ENCODE results near the gene IRAK2. TPM values are rescaled to one million over a fixed set of nuclear protein-coding genes. Genes with fewer than 3 reads are reported as not detected.
"Not testable (repeated sequence)": the region's sequence is repeated elsewhere in the genome, so short reads cannot be mapped to it uniquely, and the experiment has no call there.

Gene IRAK2
- total RNA-seq, 2 experiments from 2014 or later: 3.5 to 3.7 TPM

- peaks cover 39% of the 10 kb centered on the region for H3K4me1 Mint-ChIP-seq
- H3K27ac Mint-ChIP-seq: no peak overlapping the region
- ATAC-seq (ENCODE audit: low read depth) (no peak), DNase-seq (no peak)
- no peaks in the 10 kb centered on the region for H3K27me3 Mint-ChIP-seq
- POLR2A ChIA-PET: no interaction called here
- H3K36me3 Mint-ChIP-seq: peaks cover 43% of the 10 kb centered on the region
- peak overlapping the region; percentile 4 for H3K4me3 Mint-ChIP-seq
- H3K9me3 Mint-ChIP-seq: no peaks in the 10 kb centered on the region
Measured at GRCh38 chr3:10265833-10266232, 101.1 kb downstream of the IRAK2 start.

DNA sequence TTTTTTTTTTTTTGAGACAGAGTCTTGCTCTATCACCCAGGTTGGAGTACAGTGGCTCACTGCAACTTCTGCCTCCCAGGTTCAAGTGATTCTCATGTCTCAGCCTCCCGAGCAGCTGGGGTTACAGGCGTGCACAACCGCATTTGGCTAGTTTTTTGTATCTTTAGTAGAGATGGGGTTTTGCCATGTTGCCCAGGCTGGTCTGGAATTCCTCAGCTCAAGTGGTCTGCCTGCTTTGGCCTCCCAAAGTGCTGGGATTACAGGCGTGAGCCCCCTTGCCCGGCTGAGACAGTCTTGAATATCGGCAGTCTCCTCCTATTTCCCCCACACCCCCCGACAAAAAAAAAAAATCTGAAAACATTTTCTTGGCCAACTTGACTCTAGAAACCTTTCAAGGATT is 102.2 kb downstream of the IRAK2 start:
- H3K4me1 Mint-ChIP-seq: peaks cover 37% of the 10 kb centered on the region
- H3K27me3 Mint-ChIP-seq; H3K4me3 Mint-ChIP-seq; DNase-seq; H3K9me3 Mint-ChIP-seq; H3K27ac Mint-ChIP-seq; POLR2A ChIA-PET; ATAC-seq (ENCODE audit: low read depth): not testable (repeated sequence)
- H3K36me3 Mint-ChIP-seq: peaks cover 43% of the 10 kb centered on the region

GRCh38 chr3:10268116-10268515 is 103.4 kb downstream of the IRAK2 start:
- peaks cover 37% of the 10 kb centered on the region for H3K4me1 Mint-ChIP-seq
- no peak overlapping the region for H3K27ac Mint-ChIP-seq
- H3K27me3 Mint-ChIP-seq: no peaks in the 10 kb centered on the region
- no peak overlapping the region for H3K4me3 Mint-ChIP-seq
- DNase-seq (no peak), ATAC-seq (ENCODE audit: low read depth) (no peak)
- H3K36me3 Mint-ChIP-seq: peaks cover 42% of the 10 kb centered on the region
- POLR2A ChIA-PET: no interaction called here
- H3K9me3 Mint-ChIP-seq: no peaks in the 10 kb centered on the region

- Mint-ChIP-seq H3K36me3 (peaks cover 41% of the 10 kb centered on the region), H3K27me3 (no peaks in the 10 kb centered on the region), H3K27ac (no peak overlapping the region), H3K4me1 (peaks cover 35% of the 10 kb centered on the region), H3K9me3 (no peaks in the 10 kb centered on the region), H3K4me3 (no peak overlapping the region)
- POLR2A ChIA-PET: interaction anchor here (0.5 to 0.6 kb wide), 2 partner anchors 8 to 93 kb away, joined by 3 read pairs; no protein-coding TSS in a partner anchor
- ATAC-seq (ENCODE audit: low read depth) (no peak), DNase-seq (no peak)
Measured at GRCh38 chr3:10268930-10269329, 104.2 kb downstream of the IRAK2 start.

DNA sequence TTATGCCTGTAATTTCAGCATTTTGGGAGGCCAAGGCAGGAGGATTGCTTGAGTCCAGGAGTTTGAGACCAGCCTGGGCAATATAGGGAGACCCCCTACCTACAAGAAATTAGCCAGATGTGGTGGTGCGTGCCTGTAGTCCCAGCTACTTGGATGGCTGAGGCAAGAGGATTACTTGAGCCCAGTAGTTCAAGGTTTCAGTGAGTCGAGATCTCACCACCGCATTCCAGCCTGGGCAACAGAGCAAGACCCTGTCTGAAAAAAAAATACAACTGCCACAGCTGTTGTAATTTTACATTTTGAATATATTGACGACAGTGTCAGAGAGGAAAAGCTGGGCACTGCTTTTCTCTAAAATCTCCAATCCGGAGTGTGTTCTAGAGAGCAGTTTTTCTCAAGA is 104.7 kb downstream of the IRAK2 start:
- POLR2A ChIA-PET: interaction anchor here (0.6 kb wide), 1 partner anchor 9 kb away, joined by 3 read pairs; no protein-coding TSS in a partner anchor
- ATAC-seq (ENCODE audit: low read depth): no peak
- no peak for DNase-seq
- Mint-ChIP-seq H3K4me3 (no peak overlapping the region), H3K27ac (no peak overlapping the region), H3K36me3 (peaks cover 42% of the 10 kb centered on the region), H3K9me3 (no peaks in the 10 kb centered on the region), H3K4me1 (peaks cover 36% of the 10 kb centered on the region), H3K27me3 (no peaks in the 10 kb centered on the region)

DNA sequence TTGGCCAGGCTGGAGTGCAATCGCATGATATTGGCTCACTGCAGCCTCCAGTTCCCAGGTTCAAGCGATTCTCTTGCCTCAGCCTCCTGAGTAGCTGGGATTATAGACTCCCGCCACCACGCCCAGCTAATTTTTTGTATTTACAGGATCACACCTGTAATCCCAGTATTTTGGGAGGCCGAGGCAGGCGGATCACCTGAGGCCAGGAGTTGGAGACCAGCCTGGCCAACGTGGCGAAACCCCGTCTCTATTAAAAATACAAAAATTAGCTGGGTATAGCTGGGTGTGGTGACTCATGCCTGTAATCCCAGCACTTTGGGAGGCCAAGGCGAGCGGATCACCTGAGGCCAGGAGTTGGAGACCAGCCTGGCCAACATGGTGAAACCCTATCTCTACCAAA is 107.8 kb downstream of the IRAK2 start:
- not testable (repeated sequence) for H3K27ac Mint-ChIP-seq; H3K9me3 Mint-ChIP-seq; H3K27me3 Mint-ChIP-seq; DNase-seq; H3K4me3 Mint-ChIP-seq; ATAC-seq (ENCODE audit: low read depth)
- H3K36me3 Mint-ChIP-seq: peaks cover 36% of the 10 kb centered on the region
- peaks cover 29% of the 10 kb centered on the region for H3K4me1 Mint-ChIP-seq
- POLR2A ChIA-PET: interaction anchor here (0.6 kb wide), 1 partner anchor 152 kb away, joined by 4 read pairs; no protein-coding TSS in a partner anchor

GRCh38 chr3:10272977-10273376 is 108.3 kb downstream of the IRAK2 start:
- H3K27me3 Mint-ChIP-seq: no peaks in the 10 kb centered on the region

GRCh38 chr3:10273702-10274305 is 109.1 kb downstream of the IRAK2 start:
- Mint-ChIP-seq H3K27ac (no peak overlapping the region), H3K9me3 (no peaks in the 10 kb centered on the region), H3K27me3 (no peaks in the 10 kb centered on the region), H3K4me1 (peaks cover 29% of the 10 kb centered on the region), H3K4me3 (no peak overlapping the region), H3K36me3 (peaks cover 37% of the 10 kb centered on the region)
- DNase-seq (no peak), ATAC-seq (ENCODE audit: low read depth) (no peak)
- POLR2A ChIA-PET: no interaction called here

More at GRCh38 chr3:10272977-10273376, 108.3 kb downstream of the IRAK2 start:
- DNase-seq: no peak
- H3K27ac Mint-ChIP-seq: peak overlapping the region; percentile 7
- peaks cover 37% of the 10 kb centered on the region for H3K36me3 Mint-ChIP-seq
- no peak for ATAC-seq (ENCODE audit: low read depth)
- POLR2A ChIA-PET: no interaction called here
- H3K9me3 Mint-ChIP-seq: no peaks in the 10 kb centered on the region
- peaks cover 27% of the 10 kb centered on the region for H3K4me1 Mint-ChIP-seq
- no peak overlapping the region for H3K4me3 Mint-ChIP-seq

GRCh38 chr3:10274601-10275000 is 109.9 kb downstream of the IRAK2 start:
- DNase-seq (no peak), ATAC-seq (ENCODE audit: low read depth) (no peak)
- Mint-ChIP-seq H3K27me3 (no peaks in the 10 kb centered on the region), H3K4me1 (peaks cover 29% of the 10 kb centered on the region), H3K4me3 (no peak overlapping the region), H3K27ac (no peak overlapping the region), H3K36me3 (peaks cover 36% of the 10 kb centered on the region), H3K9me3 (no peaks in the 10 kb centered on the region)
- POLR2A ChIA-PET: no interaction called here

GRCh38 chr3:10277115-10277625 is 112.5 kb downstream of the IRAK2 start:
- no peaks in the 10 kb centered on the region for H3K9me3 Mint-ChIP-seq
- H3K36me3 Mint-ChIP-seq: peaks cover 26% of the 10 kb centered on the region
- H3K27ac Mint-ChIP-seq: peak overlapping the region; percentile 8
- ATAC-seq (ENCODE audit: low read depth): no peak
- no peaks in the 10 kb centered on the region for H3K27me3 Mint-ChIP-seq
- H3K4me1 Mint-ChIP-seq: peaks cover 24% of the 10 kb centered on the region
- POLR2A ChIA-PET: no interaction called here
- no peak overlapping the region for H3K4me3 Mint-ChIP-seq
- DNase-seq: no peak

- H3K27ac Mint-ChIP-seq: no peak overlapping the region
Measured at GRCh38 chr3:10278501-10278900, 113.8 kb downstream of the IRAK2 start.

DNA sequence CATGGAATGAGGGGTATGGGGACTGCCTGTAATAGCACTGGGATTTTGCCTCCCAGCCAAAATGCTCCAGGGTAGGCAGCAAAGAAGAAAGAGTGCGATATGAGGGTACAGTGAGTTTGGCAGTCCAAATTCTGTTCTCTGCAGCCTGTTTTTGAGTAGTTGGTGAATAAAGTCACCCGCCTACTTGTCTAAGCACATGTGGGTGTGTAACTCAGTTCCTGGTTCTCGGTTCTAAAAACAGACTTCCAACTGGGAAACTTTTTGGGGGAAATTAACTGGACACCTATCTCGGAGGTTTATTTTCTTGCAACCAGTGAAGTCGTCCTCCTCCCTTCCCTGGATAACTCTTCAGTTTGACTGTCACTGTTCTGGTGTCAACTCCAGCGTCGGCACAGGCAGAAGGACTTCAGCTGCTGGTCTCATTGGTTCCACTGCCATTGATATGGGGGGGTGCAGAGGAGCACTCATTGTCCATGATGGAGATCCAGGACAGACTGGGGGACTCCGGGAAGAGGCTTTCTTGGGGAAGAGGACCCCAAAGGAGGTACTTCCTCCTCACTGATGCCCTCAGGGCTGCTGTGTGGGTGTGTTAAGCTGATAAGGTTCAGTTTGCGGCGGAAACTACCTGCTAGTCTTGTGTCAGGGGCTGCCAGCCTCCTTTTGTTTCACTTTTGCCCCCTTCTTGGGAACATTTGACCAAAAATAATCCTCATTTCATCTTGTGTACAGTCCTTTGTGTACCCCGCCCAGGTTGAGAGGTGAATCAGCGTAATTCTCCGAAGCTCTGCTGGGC is 114.9 kb downstream of the IRAK2 start:
- Mint-ChIP-seq H3K27me3 (no peaks in the 10 kb centered on the region), H3K4me1 (peaks cover 22% of the 10 kb centered on the region), H3K4me3 (no peak overlapping the region), H3K36me3 (peaks cover 14% of the 10 kb centered on the region), H3K9me3 (no peaks in the 10 kb centered on the region), H3K27ac (no peak overlapping the region)
- POLR2A ChIA-PET: no interaction called here
- DNase-seq: no peak
- ATAC-seq (ENCODE audit: low read depth): no peak

More at GRCh38 chr3:10278501-10278900, 113.8 kb downstream of the IRAK2 start:
- no peaks in the 10 kb centered on the region for H3K27me3 Mint-ChIP-seq
- peaks cover 20% of the 10 kb centered on the region for H3K4me1 Mint-ChIP-seq
- H3K4me3 Mint-ChIP-seq: no peak overlapping the region
- H3K36me3 Mint-ChIP-seq: peaks cover 21% of the 10 kb centered on the region
- DNase-seq: no peak
- POLR2A ChIA-PET: no interaction called here
- no peaks in the 10 kb centered on the region for H3K9me3 Mint-ChIP-seq
- no peak for ATAC-seq (ENCODE audit: low read depth)

DNA sequence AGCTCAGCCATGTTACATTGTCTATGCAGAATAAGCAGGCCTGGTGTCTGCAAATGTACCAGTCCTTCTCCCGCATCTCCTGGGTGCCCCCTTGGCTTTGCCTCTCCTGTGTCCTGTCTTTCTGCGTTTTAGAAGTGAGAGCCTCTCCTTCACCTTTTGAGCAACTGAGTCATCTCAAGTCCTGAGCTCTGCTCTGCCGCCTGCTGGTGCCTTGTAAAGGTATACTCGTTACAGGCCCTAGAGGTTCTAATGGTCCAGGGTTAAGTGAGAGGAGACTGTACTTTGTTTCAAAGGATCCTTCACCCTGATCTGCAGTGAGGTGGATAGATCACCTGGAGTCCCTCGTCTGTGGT is 115.4 kb downstream of the IRAK2 start:
- H3K27me3 Mint-ChIP-seq: no peaks in the 10 kb centered on the region
- ATAC-seq (ENCODE audit: low read depth) (no peak), DNase-seq (no peak)
- H3K4me3 Mint-ChIP-seq: no peak overlapping the region
- peaks cover 26% of the 10 kb centered on the region for H3K4me1 Mint-ChIP-seq
- POLR2A ChIA-PET: no interaction called here
- H3K36me3 Mint-ChIP-seq: peaks cover 15% of the 10 kb centered on the region
- no peaks in the 10 kb centered on the region for H3K9me3 Mint-ChIP-seq
- no peak overlapping the region for H3K27ac Mint-ChIP-seq

DNA sequence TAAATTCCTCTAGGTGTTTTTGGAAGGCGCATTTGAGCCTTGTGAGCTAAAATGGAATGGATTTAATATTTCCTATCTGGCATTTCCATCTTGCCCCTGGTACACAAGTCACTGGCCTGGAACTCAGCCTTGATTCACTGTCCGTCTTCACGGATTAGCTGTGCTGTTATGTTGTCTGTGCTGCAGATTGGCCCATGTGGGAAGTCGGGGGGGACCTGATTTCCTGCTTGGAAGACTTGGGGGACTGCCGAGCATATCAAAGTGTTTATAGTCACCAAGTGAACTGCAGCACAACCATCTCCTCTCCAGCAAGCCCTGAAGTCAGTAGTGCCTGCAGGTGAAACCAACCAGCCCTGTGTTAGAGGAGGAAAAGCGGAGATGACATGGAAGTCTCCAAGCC is 115.9 kb downstream of the IRAK2 start:
- no peak for ATAC-seq (ENCODE audit: low read depth)
- H3K27ac Mint-ChIP-seq: no peak overlapping the region
- H3K4me1 Mint-ChIP-seq: peaks cover 26% of the 10 kb centered on the region
- H3K4me3 Mint-ChIP-seq: no peak overlapping the region
- H3K27me3 Mint-ChIP-seq: no peaks in the 10 kb centered on the region
- H3K9me3 Mint-ChIP-seq: no peaks in the 10 kb centered on the region
- no peak for DNase-seq
- POLR2A ChIA-PET: no interaction called here
- peaks cover 17% of the 10 kb centered on the region for H3K36me3 Mint-ChIP-seq

Data from activated naive CD8-positive, alpha-beta T cell treated with anti-CD3 and anti-CD28 coated beads, Interleukin-2, amount 10 ng/mL, durations not matched to agents 7 days and 5 days (primary cell).